GM23248 (cell line): Measurements from ENCODE around the gene SMYD3.

Experiments used
- EZH2 ChIP-seq: fragments of 200-600 bp; sonication (generic); IDR thresholded peaks from 2 replicates; pipeline ENCODE4 v1.6.1; 2018; ENCODE audit warnings: antibody characterized with exemption, mild to moderate bottlenecking; ENCODE audit not compliant: insufficient read depth, poor library complexity, severe bottlenecking
- EZH2phosphoT487 ChIP-seq: fragments of 200-600 bp; sonication (generic); IDR thresholded peaks from 2 replicates; pipeline ENCODE4 v1.6.1; 2018; ENCODE audit warnings: antibody characterized with exemption, moderate library complexity, mild to moderate bottlenecking, low read depth; ENCODE audit not compliant: insufficient read depth

- TF ChIP-seq EZH2phosphoT487 = no peak
- no peak for TF ChIP-seq EZH2
Observed at GRCh38 chr1:246420300-246420699, 86.8 kb downstream of the SMYD3 start.
